Thoracic aorta (tissue), 2 donors: ENCODE data around the gene CDAN1. TPM values are rescaled to one million over a fixed set of nuclear protein-coding genes. Genes with fewer than 3 reads are reported as not detected.

Source experiments
- ATAC-seq: fragments of 150-250 bp; one replicate; pipeline ENCODE4 v1.8.0; 2017; ENCODE audit warnings: low read depth; ENCODE audit not compliant: insufficient number of reproducible peaks, low FRiP score
- DNase-seq: peaks from one replicate; pipeline ENCODE4 v3.0.0-alpha.2; 2020; ENCODE audit warnings: low spot score
- H3K27ac ChIP-seq, 2 donors: fragments of 200-600 bp; sonication (generic); 1 replicate in 1 of 2; 2 replicates in 1 of 2; pipeline ENCODE4 v1.5.1; 2016; ENCODE audit warnings: mild to moderate bottlenecking in 2 of 2, moderate library complexity in 2 of 2
- H3K27me3 ChIP-seq: fragments of 200-600 bp; sonication (generic); replicated peaks from 2 replicates; pipeline ENCODE4 v1.6.0; 2016; ENCODE audit warnings: mild to moderate bottlenecking; ENCODE audit not compliant: insufficient read depth
- H3K36me3 ChIP-seq: fragments of 200-600 bp; sonication (generic); one replicate; pipeline ENCODE4 v1.5.1; 2016
- H3K4me1 ChIP-seq, 2 donors: fragments of 200-600 bp; sonication (generic); 1 replicate in 1 of 2; 2 replicates in 1 of 2; pipeline versions ENCODE4 v1.5.1 to v1.6.0; 2016; ENCODE audit warnings: low read depth in 2 of 2, mild to moderate bottlenecking in 1 of 2; ENCODE audit not compliant: control insufficient read depth in 1 of 2
- H3K4me3 ChIP-seq: fragments of 200-600 bp; sonication (generic); 2 replicates; pipeline ENCODE4 v1.5.1; 2016; ENCODE audit warnings: mild to moderate bottlenecking
- H3K9me3 ChIP-seq: fragments of 200-600 bp; sonication (generic); 2 replicates; pipeline ENCODE4 v1.5.1; 2016
- total RNA-seq, 2 donors: library from RNA; depleted of rRNA; stranded (reverse); fragments of >200 nt; gene quantifications; one replicate each; pipeline versions ENCODE4 v1.1.0 to v1.2.3, GENCODE V29; 2016
- TF ChIP-seq, protein P1 (sequence below): fragments of 200-600 bp; sonication (generic); IDR thresholded peaks from one replicate; pipeline ENCODE4 v1.5.1; 2019; ENCODE audit warnings: antibody characterized with exemption

CDAN1 gene
- total RNA-seq, 2 donors from 2014 or later = 16.2 to 19.1 TPM

DNA sequence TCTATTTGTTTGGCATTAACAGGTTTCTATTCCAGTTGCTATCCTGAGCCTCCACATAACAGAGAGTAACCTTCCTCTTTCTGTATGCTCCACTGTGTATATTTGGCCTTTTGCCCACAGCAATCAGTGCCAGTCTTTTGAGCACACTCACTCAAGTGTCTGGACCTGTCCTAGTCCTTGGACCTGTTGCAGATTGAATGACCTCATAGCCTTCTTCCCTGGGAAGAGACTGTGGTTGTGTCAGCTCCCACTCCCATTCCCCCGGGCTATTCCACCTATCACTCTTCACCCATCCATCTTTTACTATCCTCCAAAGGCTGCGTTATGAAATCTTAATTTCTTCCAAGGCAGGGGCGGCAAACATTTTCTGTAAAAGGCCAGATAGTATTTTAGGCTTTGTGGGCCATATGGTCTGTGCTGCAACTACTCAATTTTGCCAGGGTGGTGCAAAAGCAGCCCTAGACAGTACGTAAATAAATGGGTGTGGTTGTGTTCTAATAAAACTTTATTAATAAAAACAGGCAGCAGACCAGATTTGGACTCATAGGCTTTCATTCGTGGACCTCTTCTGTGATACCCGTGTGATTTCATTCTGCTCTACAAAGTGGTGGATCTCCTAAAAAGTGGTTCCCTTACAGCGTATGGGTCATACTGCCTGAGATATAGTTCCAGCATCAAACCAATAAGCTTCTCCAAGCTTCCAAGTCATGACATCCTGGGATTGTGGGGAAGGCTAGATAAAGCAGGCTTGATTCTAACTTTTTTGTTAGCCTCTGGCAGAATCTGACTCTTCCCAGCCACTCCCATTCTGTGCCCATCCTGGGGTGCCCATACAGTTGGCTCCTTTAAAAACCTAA lies 57.4 kb downstream of the CDAN1 start:
- Histone ChIP-seq H3K27me3 (no peaks in the 10 kb centered on the region), H3K27ac (no peak overlapping the region), H3K4me3 (no peak overlapping the region), H3K36me3 (peaks cover 49% of the 10 kb centered on the region), H3K9me3 (no peaks in the 10 kb centered on the region), H3K4me1 (no peaks in the 10 kb centered on the region)
- DNase-seq (no peak), ATAC-seq (no peak)
- TF ChIP-seq, protein P1, sequence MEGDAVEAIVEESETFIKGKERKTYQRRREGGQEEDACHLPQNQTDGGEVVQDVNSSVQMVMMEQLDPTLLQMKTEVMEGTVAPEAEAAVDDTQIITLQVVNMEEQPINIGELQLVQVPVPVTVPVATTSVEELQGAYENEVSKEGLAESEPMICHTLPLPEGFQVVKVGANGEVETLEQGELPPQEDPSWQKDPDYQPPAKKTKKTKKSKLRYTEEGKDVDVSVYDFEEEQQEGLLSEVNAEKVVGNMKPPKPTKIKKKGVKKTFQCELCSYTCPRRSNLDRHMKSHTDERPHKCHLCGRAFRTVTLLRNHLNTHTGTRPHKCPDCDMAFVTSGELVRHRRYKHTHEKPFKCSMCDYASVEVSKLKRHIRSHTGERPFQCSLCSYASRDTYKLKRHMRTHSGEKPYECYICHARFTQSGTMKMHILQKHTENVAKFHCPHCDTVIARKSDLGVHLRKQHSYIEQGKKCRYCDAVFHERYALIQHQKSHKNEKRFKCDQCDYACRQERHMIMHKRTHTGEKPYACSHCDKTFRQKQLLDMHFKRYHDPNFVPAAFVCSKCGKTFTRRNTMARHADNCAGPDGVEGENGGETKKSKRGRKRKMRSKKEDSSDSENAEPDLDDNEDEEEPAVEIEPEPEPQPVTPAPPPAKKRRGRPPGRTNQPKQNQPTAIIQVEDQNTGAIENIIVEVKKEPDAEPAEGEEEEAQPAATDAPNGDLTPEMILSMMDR = no peak

DNA sequence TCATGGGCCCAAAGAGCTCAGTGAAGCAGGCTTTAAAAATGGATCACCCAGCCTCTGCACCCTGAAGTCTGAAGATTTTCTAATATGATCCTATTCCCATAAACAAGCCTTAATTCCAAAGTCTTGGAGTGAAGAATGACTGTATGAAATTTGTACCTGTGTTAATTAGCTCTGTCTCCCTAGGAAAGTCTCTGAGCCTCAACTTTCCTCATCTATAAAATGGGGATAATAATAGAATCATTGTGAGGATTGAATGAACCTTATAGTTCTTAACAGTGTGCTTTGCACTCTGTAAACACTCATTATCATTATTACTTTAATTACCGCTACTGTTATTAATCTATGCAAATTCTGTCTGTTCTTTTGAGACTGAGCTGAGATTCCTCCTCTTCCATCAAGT lies 61.9 kb downstream of the CDAN1 start:
- Histone ChIP-seq H3K36me3 (peaks cover 29% of the 10 kb centered on the region), H3K4me1 (peaks cover 5% of the 10 kb centered on the region in 2 donors), H3K27me3 (no peaks in the 10 kb centered on the region), H3K4me3 (no peak overlapping the region), H3K9me3 (no peaks in the 10 kb centered on the region), H3K27ac (no peak overlapping the region)
- no peak for DNase-seq
- ATAC-seq = no peak
- TF ChIP-seq, protein P1 = no peak

DNA sequence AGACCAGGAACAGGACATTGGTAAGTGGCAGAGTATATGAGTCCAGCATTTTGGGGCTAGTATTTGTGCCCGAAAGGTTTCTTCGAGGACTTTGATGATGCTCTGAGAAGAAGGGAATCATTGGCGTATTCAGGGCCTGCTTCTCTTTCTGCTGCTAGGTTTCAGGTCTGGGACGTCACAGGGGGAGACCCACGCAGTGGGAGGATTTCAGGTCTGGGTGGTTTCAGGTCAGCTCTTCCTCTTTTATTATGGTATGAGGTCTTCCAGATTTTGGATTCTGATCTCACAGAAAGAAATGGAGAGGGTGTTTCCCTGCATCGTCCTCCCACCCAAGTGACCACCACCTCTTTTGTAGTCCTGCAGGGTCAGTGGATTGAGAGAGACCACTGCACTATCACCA lies 62.5 kb downstream of the CDAN1 start:
- TF ChIP-seq, protein P1 = no peak
- H3K27me3 ChIP-seq = no peaks in the 10 kb centered on the region
- DNase-seq = no peak
- H3K27ac ChIP-seq = no peak overlapping the region
- H3K4me1 ChIP-seq = peaks cover 5% of the 10 kb centered on the region in 2 donors
- no peak overlapping the region for H3K4me3 ChIP-seq
- peaks cover 28% of the 10 kb centered on the region for H3K36me3 ChIP-seq
- no peaks in the 10 kb centered on the region for H3K9me3 ChIP-seq
- ATAC-seq = no peak

Other genes starting within 250 kb of the CDAN1 start
- 10 to 100 TPM; 77.4 to 83.8 TPM for gene ZNF106, start 246.0 kb downstream of the CDAN1 start, total RNA-seq
- gene SNAP23, start 241.5 kb downstream of the CDAN1 start, total RNA-seq = 10 to 100 TPM; 68.8 to 73.7 TPM
- gene LRRC57, start 188.3 kb downstream of the CDAN1 start, total RNA-seq = 10 to 100 TPM; 13.9 to 15.3 TPM
- gene HAUS2, start 188.3 kb downstream of the CDAN1 start, total RNA-seq = 10 to 100 TPM; 34.8 to 49.3 TPM
- gene STARD9, start 161.5 kb downstream of the CDAN1 start, total RNA-seq = 10 to 100 TPM; 59.8 to 67.8 TPM
- 10 to 100 TPM; 22.3 to 52.4 TPM for gene TTBK2, start 183.7 kb upstream of the CDAN1 start, total RNA-seq